Karpas-422 (cell line): ENCODE results near the gene SLC3A2. TPM values are rescaled to one million over a fixed set of nuclear protein-coding genes. Genes with fewer than 3 reads are reported as not detected.
A peak's percentile ranks its signal among the peaks of the same experiment; 100 is the strongest.

Experiments
- DNase-seq: peaks from one replicate; pipeline ENCODE4 v3.0.0-alpha.2; 2015
- H2AFZ ChIP-seq: fragments of 200-600 bp; sonication (generic); 2 replicates; pipeline ENCODE4 v1.6.1; 2014; ENCODE audit warnings: antibody characterized with exemption, low read length, mixed read lengths
- H3K27ac ChIP-seq: fragments of 200-600 bp; sonication (generic); 2 replicates; pipeline ENCODE4 v1.5.1; 2014; ENCODE audit warnings: mild to moderate bottlenecking, low read length, moderate library complexity
- H3K27me3 ChIP-seq: fragments of 200-600 bp; sonication (generic); 2 replicates; pipeline ENCODE4 v1.6.1; 2014; ENCODE audit warnings: low read length, mixed read lengths
- H3K36me3 ChIP-seq: fragments of 200-600 bp; sonication (generic); 2 replicates; pipeline ENCODE4 v1.6.1; 2014; ENCODE audit warnings: low read length, mixed read lengths; ENCODE audit not compliant: insufficient read depth
- H3K4me1 ChIP-seq: fragments of 200-600 bp; sonication (generic); 2 replicates; pipeline ENCODE4 v1.6.1; 2014; ENCODE audit warnings: mild to moderate bottlenecking, low read length, mixed read lengths
- H3K4me2 ChIP-seq: fragments of 200-600 bp; sonication (generic); 2 replicates; pipeline ENCODE4 v1.6.1; 2014; ENCODE audit warnings: low read length, low read depth, mild to moderate bottlenecking; ENCODE audit not compliant: poor library complexity, severe bottlenecking
- H3K4me3 ChIP-seq: fragments of 200-600 bp; sonication (generic); 2 replicates; pipeline ENCODE4 v1.5.1; 2014; ENCODE audit warnings: mild to moderate bottlenecking, antibody characterized with exemption, low read length, mixed read lengths
- H3K79me2 ChIP-seq: fragments of 200-600 bp; sonication (generic); 2 replicates; pipeline ENCODE4 v1.6.1; 2014; ENCODE audit warnings: mild to moderate bottlenecking, low read length, mixed read lengths
- H3K9ac ChIP-seq: fragments of 200-600 bp; sonication (generic); 2 replicates; pipeline ENCODE4 v1.6.0; 2014; ENCODE audit warnings: low read length
- H3K9me2 ChIP-seq: fragments of 200-600 bp; sonication (generic), shearing (Covaris generic); replicated peaks from 2 replicates; pipeline ENCODE4 v1.6.0; 2014; ENCODE audit warnings: mild to moderate bottlenecking, low read length, moderate library complexity; ENCODE audit not compliant: insufficient read depth
- H3K9me3 ChIP-seq: fragments of 300-700, 200-600 bp; sonication (generic); 2 replicates; pipeline ENCODE4 v1.6.1; 2014; ENCODE audit warnings: low read length, mixed read lengths
- H4K20me1 ChIP-seq: fragments of 200-600 bp; sonication (generic); 2 replicates; pipeline ENCODE4 v1.6.1; 2014; ENCODE audit warnings: mild to moderate bottlenecking, antibody characterized with exemption, low read length, low read depth; ENCODE audit not compliant: insufficient read depth
- total RNA-seq: library from RNA; depleted of rRNA; stranded (reverse); fragments of >200 nt; shearing (Covaris generic); gene quantifications from 2 replicates; pipeline ENCODE4 v1.2.3, GENCODE V29; 2014; ENCODE audit warnings: low replicate concordance

SLC3A2 gene
- total RNA-seq, 1 experiment from 2014 or later, result 167 TPM

DNA sequence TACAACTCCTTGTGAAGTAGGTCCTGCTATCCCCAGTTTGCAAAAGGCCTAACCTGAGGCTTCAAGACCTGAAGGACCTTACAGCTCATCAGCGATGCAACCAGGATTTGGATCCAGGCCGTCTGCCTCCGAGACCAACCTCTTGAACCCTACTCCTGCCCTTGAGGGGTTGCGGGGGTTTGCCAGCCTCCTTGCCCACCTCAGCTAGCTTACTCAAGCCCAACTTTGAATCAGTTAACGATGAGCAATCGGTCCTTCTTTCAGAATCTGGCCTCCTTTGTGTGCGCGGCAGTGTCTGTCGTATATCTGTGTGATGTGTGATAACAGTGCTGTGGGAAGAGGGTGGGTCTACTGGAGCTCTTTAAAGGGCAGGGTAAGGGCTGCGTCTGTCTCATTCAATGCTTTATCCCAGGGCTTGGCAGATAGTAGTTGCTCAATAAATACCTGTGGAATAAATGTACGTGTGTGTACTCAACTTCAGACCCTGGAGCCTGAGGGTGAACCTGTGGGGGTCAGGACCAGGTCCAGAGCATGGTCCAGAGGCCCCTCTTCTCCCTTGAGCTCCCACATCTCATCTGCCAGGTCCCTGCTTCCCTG lies 37.3 kb downstream of the SLC3A2 start:
- no peak overlapping the region for H3K4me3 ChIP-seq
- H3K27me3 ChIP-seq, result no peaks in the 10 kb centered on the region
- no peaks in the 10 kb centered on the region for H4K20me1 ChIP-seq
- no peak overlapping the region for H3K9ac ChIP-seq
- no peaks in the 10 kb centered on the region for H3K9me3 ChIP-seq
- no peak overlapping the region for H2AFZ ChIP-seq
- H3K9me2 ChIP-seq, result no peaks in the 10 kb centered on the region
- no peak overlapping the region for H3K4me2 ChIP-seq
- H3K36me3 ChIP-seq, result no peaks in the 10 kb centered on the region
- H3K27ac ChIP-seq, result no peak overlapping the region
- H3K79me2 ChIP-seq, result no peaks in the 10 kb centered on the region
- peaks cover 21% of the 10 kb centered on the region for H3K4me1 ChIP-seq
- DNase-seq, result no peak

DNA sequence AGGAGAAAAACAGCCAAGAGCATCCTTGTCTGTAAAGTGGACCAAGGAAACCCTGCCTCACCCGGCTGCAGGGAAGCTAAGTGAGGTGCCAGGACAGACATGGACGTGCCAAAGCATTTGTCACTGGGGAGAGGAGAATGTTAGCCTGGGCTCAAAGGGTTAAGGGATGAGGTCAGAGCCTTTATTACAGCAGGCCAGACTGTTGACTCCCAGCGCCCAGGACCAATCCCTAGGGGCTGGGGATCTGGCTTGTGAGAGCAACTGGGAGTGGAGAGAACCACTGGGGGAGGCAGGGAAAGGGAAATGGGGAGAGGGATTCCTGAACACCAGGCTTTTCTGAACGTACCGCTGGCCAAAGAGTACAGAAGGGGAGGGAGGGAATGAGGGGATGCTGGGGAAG lies 37.8 kb downstream of the SLC3A2 start:
- Histone ChIP-seq H3K4me2 (no peak overlapping the region), H4K20me1 (no peaks in the 10 kb centered on the region), H3K4me3 (no peak overlapping the region), H3K79me2 (no peaks in the 10 kb centered on the region), H3K9me3 (no peaks in the 10 kb centered on the region), H3K27ac (no peak overlapping the region), H3K36me3 (no peaks in the 10 kb centered on the region), H3K9ac (no peak overlapping the region), H3K4me1 (peaks cover 21% of the 10 kb centered on the region), H2AFZ (no peak overlapping the region), H3K9me2 (no peaks in the 10 kb centered on the region), H3K27me3 (no peaks in the 10 kb centered on the region)
- no peak for DNase-seq

DNA sequence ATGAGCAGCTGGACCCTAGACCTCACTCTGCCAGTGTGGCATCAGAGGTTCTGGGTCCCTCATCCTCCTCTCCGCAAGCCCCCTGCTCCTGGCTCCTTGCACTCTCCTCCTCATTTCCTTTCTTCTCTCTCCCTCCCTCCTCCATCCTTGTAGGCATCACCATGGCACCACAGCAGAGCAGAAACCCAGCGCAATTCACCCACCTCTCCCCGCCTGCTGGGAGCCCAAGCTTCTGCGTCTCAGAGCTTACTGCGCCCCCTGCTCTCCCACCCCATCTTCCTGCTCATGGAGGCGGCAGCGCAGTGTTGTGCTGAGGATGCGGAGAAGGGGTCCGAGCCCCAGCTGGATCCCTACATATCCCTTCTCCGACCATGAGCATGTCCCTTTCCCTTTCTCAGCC lies 38.8 kb downstream of the SLC3A2 start:
- no peak overlapping the region for H3K4me3 ChIP-seq
- no peak overlapping the region for H3K4me2 ChIP-seq
- H3K36me3 ChIP-seq, result no peaks in the 10 kb centered on the region
- no peaks in the 10 kb centered on the region for H3K9me2 ChIP-seq
- no peaks in the 10 kb centered on the region for H3K27me3 ChIP-seq
- no peak overlapping the region for H2AFZ ChIP-seq
- no peaks in the 10 kb centered on the region for H3K9me3 ChIP-seq
- no peaks in the 10 kb centered on the region for H3K79me2 ChIP-seq
- H3K4me1 ChIP-seq, result peaks cover 27% of the 10 kb centered on the region
- no peaks in the 10 kb centered on the region for H4K20me1 ChIP-seq
- H3K27ac ChIP-seq, result no peak overlapping the region
- DNase-seq, result no peak
- H3K9ac ChIP-seq, result no peak overlapping the region

DNA sequence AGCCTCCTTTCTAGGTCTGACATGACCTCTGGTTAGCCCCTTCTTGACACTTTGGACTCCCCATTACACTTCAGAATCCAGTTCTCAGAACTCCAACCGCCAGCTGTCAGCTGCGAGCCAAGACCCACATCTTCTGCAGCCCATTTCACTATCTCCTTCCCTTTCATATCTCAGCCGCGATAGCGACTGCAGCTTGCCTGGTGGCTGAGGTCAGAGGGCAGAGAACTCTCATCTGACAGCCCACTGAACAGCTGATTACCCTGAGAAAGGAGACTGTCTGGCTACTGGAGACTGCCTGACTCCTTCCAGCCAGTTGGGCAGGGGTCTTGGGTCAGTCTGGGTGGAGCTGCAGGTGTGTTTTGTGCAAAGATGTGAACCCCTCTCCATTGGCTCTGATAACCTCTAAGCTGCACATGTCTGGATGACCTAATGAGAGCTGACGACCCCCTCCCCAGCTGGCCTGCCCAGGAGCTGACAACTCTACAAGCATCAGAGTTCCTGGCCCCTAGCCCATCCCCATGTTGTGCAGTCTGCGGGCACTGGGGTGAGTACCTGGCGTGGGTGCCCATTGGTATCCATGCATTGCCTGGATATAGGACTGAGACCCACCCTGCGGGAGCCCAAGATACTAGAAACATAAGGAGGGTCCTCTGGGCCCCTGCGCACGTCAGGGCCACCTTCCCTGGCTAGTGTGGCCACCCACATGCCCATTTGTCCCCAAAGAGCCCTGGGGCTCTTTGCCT lies 39.4 kb downstream of the SLC3A2 start:
- no peaks in the 10 kb centered on the region for H3K36me3 ChIP-seq
- H3K4me3 ChIP-seq, result no peak overlapping the region
- H3K9me3 ChIP-seq, result no peaks in the 10 kb centered on the region
- no peak overlapping the region for H3K27ac ChIP-seq
- no peaks in the 10 kb centered on the region for H3K79me2 ChIP-seq
- no peak overlapping the region for H3K9ac ChIP-seq
- H2AFZ ChIP-seq, result no peak overlapping the region
- H3K27me3 ChIP-seq, result no peaks in the 10 kb centered on the region
- peaks cover 27% of the 10 kb centered on the region for H3K4me1 ChIP-seq
- H3K4me2 ChIP-seq, result no peak overlapping the region
- no peaks in the 10 kb centered on the region for H4K20me1 ChIP-seq
- DNase-seq, result no peak
- H3K9me2 ChIP-seq, result no peaks in the 10 kb centered on the region

DNA sequence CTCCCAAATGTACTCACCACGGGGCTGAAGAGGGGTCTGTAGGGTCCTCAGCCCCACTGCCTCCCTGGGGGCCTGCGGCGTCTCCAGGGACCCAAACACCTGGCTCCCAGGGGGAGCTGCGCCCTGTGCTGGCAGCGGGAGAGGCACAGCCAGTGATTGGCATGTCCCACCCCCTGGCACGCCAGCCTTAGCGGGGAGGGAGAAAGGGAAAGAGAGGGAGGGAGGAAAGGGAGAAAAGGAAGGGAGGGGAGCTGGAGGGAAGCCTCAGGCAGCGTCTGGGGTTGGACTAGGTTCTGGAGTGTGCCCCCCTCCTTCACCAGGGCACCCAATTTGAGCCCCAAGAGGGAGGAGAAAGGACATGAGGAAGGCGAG lies 40.5 kb downstream of the SLC3A2 start, which contains the start of gene CHRM1:
TSS of gene CHRM1 (minus strand) at position 163 of the 372 bp plus-strand sequence. CDS start 10,263 bp downstream, outside the sequence.
- Histone ChIP-seq H3K4me3 (no peak within 1 kb of the TSS), H3K9me2 (no peaks in the 10 kb centered on the region), H3K27ac (no peak within 1 kb of the TSS), H4K20me1 (no peaks in the 10 kb centered on the region), H2AFZ (no peak within 1 kb of the TSS), H3K4me2 (no peak within 1 kb of the TSS), H3K9ac (no peak within 1 kb of the TSS), H3K79me2 (no peaks in the 10 kb centered on the region), H3K27me3 (no peaks in the 10 kb centered on the region), H3K4me1 (peaks cover 27% of the 10 kb centered on the region), H3K36me3 (no peaks in the 10 kb centered on the region), H3K9me3 (no peaks in the 10 kb centered on the region)
- DNase-seq, result no peak

DNA sequence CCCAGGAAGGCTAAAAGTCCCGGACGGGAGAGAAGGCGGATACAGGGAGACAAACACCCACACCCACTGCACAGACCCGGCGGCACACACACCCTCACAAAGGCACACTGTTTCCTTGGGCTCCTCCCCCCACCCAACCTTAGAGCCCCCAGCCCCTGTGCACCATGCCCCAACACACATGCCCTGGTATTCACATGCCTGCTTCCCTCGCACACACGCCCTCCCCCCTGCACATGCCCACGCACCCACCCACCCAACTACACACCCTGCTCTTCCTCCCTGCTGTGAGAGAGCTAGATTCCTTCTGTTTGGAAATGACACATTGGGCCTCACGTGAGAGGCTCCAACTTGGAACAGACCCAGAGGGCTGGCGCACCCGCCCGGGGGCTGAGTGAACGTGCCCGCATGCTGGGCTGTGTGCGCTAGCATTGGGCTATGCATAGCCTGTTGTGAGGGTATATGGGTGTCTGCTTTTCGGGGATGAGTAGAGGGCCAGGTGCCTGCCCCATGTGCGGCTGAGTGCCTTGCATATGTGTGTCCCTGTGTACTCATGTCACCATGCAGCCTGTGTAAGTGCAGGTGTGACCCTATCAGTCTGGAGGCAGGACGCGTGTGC lies 41.0 kb downstream of the SLC3A2 start:
- no peaks in the 10 kb centered on the region for H3K79me2 ChIP-seq
- H3K4me2 ChIP-seq, result no peak overlapping the region
- H3K4me1 ChIP-seq, result peaks cover 27% of the 10 kb centered on the region
- H4K20me1 ChIP-seq, result no peaks in the 10 kb centered on the region
- H3K27me3 ChIP-seq, result no peaks in the 10 kb centered on the region
- H3K9me3 ChIP-seq, result no peaks in the 10 kb centered on the region
- no peak for DNase-seq
- H3K27ac ChIP-seq, result no peak overlapping the region
- no peak overlapping the region for H2AFZ ChIP-seq
- no peaks in the 10 kb centered on the region for H3K36me3 ChIP-seq
- no peaks in the 10 kb centered on the region for H3K9me2 ChIP-seq
- H3K9ac ChIP-seq, result no peak overlapping the region
- no peak overlapping the region for H3K4me3 ChIP-seq

DNA sequence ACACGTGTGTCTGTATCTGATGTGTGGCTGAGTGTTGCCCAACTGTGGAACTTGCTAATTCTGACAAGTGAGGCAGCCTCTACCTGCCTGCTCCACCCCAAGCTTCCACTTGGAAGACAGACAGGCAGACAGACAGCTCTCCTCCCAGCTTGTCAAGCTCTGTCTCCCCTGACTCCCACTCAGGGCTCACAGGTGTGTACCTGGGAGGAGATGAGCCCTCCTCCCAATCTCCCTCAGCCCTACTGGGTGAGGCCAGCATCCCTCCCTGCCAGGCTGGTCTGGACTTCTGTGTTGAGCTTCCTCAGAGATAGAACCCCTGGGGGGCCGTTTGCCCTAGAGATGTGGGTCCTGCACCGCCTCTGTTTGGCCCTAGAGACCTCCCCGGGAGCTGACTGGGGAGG lies 41.5 kb downstream of the SLC3A2 start:
- no peaks in the 10 kb centered on the region for H4K20me1 ChIP-seq

DNA sequence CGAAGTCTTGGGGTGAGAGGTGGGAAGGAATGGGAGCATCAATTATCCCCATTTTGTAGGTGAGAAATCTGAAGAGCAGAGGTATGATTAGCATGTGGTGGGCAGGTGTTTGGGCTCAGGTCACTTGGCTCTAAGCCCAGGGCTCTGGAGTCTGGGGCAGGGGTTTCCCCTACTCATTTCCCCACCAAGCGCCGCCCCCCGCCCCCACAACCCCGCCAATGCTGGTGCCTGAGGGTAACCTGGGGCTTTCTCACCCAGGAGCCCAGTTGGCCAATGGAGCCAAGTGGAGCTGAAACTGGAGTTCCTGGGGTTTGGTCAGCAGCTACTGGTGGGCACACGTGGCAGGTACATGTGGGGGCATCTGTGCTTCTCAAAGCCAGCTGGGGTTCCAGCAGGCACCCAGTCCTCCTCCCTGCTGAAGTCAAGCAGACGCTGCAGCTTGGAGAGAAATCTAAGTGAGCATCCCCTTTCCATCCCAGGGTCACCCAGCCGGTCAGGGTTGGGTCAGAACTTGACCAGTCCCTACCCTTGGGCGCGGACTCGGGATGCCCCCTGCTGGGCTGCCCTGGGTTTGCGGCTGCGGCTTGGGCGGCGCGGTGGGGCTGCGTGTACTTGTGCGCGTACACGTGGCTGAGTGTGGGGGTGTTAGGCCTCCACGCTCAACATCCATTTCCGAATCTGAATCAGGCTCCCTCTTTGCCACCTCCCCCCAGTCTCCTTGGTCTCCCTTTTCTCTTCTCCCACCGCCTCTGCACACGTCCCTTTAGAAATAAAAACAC lies 42.1 kb downstream of the SLC3A2 start:
- Histone ChIP-seq H2AFZ (no peak overlapping the region), H3K4me2 (no peak overlapping the region)

More for the DNA sequence above, 41.5 kb downstream of the SLC3A2 start:
- Histone ChIP-seq H3K36me3 (no peaks in the 10 kb centered on the region), H3K27ac (no peak overlapping the region), H3K9me3 (no peaks in the 10 kb centered on the region), H3K27me3 (no peaks in the 10 kb centered on the region), H2AFZ (no peak overlapping the region), H3K9ac (no peak overlapping the region), H3K4me2 (no peak overlapping the region), H3K4me3 (no peak overlapping the region), H3K79me2 (no peaks in the 10 kb centered on the region), H3K4me1 (peaks cover 27% of the 10 kb centered on the region), H3K9me2 (no peaks in the 10 kb centered on the region)
- no peak for DNase-seq

More for the DNA sequence above, 42.1 kb downstream of the SLC3A2 start:
- H3K27me3 ChIP-seq, result no peaks in the 10 kb centered on the region
- no peaks in the 10 kb centered on the region for H3K36me3 ChIP-seq
- H3K4me1 ChIP-seq, result peaks cover 27% of the 10 kb centered on the region
- no peak overlapping the region for H3K27ac ChIP-seq
- DNase-seq, result peak; percentile 47
- H3K79me2 ChIP-seq, result no peaks in the 10 kb centered on the region
- H3K9me2 ChIP-seq, result no peaks in the 10 kb centered on the region
- no peak overlapping the region for H3K9ac ChIP-seq
- no peaks in the 10 kb centered on the region for H4K20me1 ChIP-seq
- H3K4me3 ChIP-seq, result no peak overlapping the region
- H3K9me3 ChIP-seq, result no peaks in the 10 kb centered on the region
